Type B pancreatic cell (in vitro differentiated cells): ENCODE results near the gene RNF145. TPM values are rescaled to one million over a fixed set of nuclear protein-coding genes. Genes with fewer than 3 reads are reported as not detected.

Source experiments
- DNase-seq: peaks from one replicate; pipeline ENCODE4 v3.0.0; 2021; ENCODE audit warnings: mixed read lengths; ENCODE audit not compliant: unreplicated experiment; ENCODE audit errors: extremely low spot score
- H3K27ac Mint-ChIP-seq: 2 replicates; pipeline ENCODE4 v1.8.0; 2021; ENCODE audit warnings: mild to moderate bottlenecking, mixed read lengths
- H3K27me3 Mint-ChIP-seq: 2 replicates; pipeline ENCODE4 v1.8.0; 2021; ENCODE audit warnings: mixed read lengths
- H3K36me3 Mint-ChIP-seq: 2 replicates; pipeline ENCODE4 v1.8.0; 2021; ENCODE audit warnings: mixed read lengths
- H3K4me1 Mint-ChIP-seq: one replicate; pipeline ENCODE4 v1.8.0; 2021; ENCODE audit warnings: mixed read lengths; ENCODE audit not compliant: unreplicated experiment
- H3K4me3 Mint-ChIP-seq: 2 replicates; pipeline ENCODE4 v1.8.0; 2021; ENCODE audit warnings: mild to moderate bottlenecking, mixed read lengths
- H3K9me3 Mint-ChIP-seq: 2 replicates; pipeline ENCODE4 v1.8.0; 2021; ENCODE audit warnings: mixed read lengths
- total RNA-seq: library from RNA; stranded (reverse); gene quantifications from 2 replicates; pipeline ENCODE4 v1.2.1, GENCODE V29; 2021; ENCODE audit warnings: low replicate concordance
- TF ChIP-seq, protein P1 (sequence below): fragments of 200-600 bp; sonication (generic); conservative IDR thresholded peaks from 2 replicates; pipeline ENCODE4 v1.5.0; 2021; ENCODE audit warnings: antibody characterized with exemption, mild to moderate bottlenecking

RNF145 gene
- total RNA-seq, 1 donor from 2014 or later, result 66.4 TPM

DNA sequence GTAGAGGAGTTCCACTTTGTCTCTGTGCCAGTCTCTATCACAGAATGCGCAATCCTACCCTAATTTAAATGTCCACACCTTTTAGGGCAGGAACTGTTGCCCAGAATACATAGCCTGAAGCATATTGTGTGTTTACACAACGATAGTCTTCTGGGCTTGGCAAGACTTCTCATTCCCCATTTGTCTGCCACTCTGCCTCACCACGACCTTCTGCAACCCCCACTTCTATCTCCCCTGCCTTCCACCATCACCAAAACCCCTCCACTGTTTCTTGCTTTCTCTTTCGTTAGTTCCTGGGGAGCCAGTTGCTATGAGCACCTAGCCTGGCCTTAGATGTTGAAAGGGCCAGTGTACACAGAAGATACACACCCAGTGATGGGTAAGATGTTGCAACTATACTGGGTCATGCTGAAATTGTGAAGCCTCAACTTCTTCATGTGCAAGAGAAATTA, 883 bp upstream of the RNF145 start:
- DNase-seq, result no peak
- peak overlapping the region; percentile 94 for H3K4me3 Mint-ChIP-seq
- no peaks in the 10 kb centered on the region for H3K27me3 Mint-ChIP-seq
- TF ChIP-seq, protein P1, sequence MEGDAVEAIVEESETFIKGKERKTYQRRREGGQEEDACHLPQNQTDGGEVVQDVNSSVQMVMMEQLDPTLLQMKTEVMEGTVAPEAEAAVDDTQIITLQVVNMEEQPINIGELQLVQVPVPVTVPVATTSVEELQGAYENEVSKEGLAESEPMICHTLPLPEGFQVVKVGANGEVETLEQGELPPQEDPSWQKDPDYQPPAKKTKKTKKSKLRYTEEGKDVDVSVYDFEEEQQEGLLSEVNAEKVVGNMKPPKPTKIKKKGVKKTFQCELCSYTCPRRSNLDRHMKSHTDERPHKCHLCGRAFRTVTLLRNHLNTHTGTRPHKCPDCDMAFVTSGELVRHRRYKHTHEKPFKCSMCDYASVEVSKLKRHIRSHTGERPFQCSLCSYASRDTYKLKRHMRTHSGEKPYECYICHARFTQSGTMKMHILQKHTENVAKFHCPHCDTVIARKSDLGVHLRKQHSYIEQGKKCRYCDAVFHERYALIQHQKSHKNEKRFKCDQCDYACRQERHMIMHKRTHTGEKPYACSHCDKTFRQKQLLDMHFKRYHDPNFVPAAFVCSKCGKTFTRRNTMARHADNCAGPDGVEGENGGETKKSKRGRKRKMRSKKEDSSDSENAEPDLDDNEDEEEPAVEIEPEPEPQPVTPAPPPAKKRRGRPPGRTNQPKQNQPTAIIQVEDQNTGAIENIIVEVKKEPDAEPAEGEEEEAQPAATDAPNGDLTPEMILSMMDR, result no peak
- H3K36me3 Mint-ChIP-seq, result no peaks in the 10 kb centered on the region
- H3K9me3 Mint-ChIP-seq, result no peaks in the 10 kb centered on the region
- peaks cover 39% of the 10 kb centered on the region for H3K4me1 Mint-ChIP-seq
- H3K27ac Mint-ChIP-seq, result peak overlapping the region; percentile 85

DNA sequence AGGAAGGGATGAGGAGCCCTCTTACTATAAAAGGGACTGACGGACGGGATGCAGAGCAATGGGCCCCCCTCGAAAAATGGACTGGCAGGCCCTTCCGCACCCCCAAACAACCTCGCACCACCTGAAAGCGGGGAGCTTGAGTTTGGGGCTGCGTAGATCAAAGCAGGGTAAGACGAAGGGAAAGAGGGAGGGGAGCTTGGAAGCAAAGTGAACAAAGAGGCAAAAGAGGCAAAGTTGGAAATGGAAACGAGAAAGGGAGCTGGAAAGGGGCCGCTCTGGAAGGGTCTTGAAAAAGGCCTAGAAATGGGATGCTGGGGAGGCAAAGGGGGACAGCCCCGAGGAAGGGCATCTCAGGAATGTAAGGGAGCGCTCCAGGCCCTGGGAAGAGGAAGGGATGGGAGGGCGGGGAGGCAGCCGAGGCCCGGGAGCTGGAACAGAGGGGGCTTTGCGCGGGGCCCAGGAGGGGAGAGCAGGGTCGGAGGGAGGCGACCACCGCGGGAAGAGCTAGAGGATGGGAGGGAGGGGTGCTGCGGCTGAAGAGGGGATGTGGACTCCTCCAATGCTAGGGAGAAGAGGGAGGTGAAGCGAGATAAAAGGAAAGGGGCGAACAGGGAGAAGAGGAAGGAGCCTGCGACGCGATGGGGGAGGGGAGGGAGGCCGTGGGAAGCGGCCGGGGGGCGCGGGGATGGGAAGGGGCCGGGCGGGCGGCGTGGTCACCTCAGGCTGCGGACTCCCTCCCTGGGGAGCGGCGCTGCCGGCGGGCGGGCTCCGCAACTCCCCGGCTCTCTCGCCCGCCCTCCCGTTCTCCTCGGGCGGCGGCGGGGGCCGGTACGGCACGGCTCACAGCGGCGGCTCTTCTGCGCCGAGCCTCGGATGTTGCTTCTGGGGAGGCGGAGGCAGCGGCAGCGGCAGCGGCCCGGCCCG, 577 bp downstream of the RNF145 start:
- Mint-ChIP-seq H3K27ac (peak overlapping the region; percentile 96), H3K4me1 (peaks cover 46% of the 10 kb centered on the region), H3K27me3 (no peaks in the 10 kb centered on the region), H3K36me3 (no peaks in the 10 kb centered on the region), H3K4me3 (peak overlapping the region; percentile 99), H3K9me3 (no peaks in the 10 kb centered on the region)
- TF ChIP-seq, protein P1, result no peak
- no peak for DNase-seq

- Mint-ChIP-seq H3K27me3 (no peaks in the 10 kb centered on the region), H3K27ac (peak overlapping the region; percentile 96), H3K4me3 (peak overlapping the region; percentile 99), H3K36me3 (peaks cover 4% of the 10 kb centered on the region), H3K4me1 (peaks cover 51% of the 10 kb centered on the region), H3K9me3 (no peaks in the 10 kb centered on the region)
- peak; percentile 79 for DNase-seq
- TF ChIP-seq, protein P1, result no peak
Measured at GRCh38 chr5:159207686-159208513, 1.5 kb downstream of the RNF145 start.

DNA sequence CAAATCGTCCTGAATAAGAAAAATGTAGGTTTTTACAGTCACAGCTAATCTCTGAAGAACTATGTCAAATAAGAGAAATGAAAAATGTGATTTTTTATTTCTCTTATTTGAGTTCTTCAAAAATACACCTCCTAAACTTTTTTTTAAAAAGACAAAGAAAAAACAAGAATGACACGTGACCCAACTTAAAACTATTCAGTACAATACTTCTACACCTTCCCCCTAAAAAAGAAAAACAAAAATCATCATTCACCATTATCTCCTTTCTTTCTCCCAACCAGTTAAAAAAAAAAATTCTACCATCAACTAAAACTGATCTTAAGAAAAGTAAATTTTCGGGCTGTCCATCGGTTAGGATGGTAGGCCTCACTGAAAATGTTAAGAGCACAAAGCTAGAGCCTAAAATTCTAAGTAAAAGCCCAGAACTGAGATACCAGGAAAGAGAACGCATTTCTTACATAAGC, 2.1 kb downstream of the RNF145 start:
- no peaks in the 10 kb centered on the region for H3K27me3 Mint-ChIP-seq
- H3K36me3 Mint-ChIP-seq, result peaks cover 7% of the 10 kb centered on the region
- H3K27ac Mint-ChIP-seq, result peak overlapping the region; percentile 96
- peak overlapping the region; percentile 99 for H3K4me3 Mint-ChIP-seq
- H3K4me1 Mint-ChIP-seq, result peaks cover 52% of the 10 kb centered on the region
- no peaks in the 10 kb centered on the region for H3K9me3 Mint-ChIP-seq
- TF ChIP-seq, protein P1, result no peak
- DNase-seq, result no peak

GRCh38 chr5:159206818-159207217, 2.5 kb downstream of the RNF145 start:
- peaks cover 8% of the 10 kb centered on the region for H3K36me3 Mint-ChIP-seq
- peak overlapping the region; percentile 99 for H3K4me3 Mint-ChIP-seq
- DNase-seq, result no peak
- no peaks in the 10 kb centered on the region for H3K9me3 Mint-ChIP-seq
- TF ChIP-seq, protein P1, result no peak
- H3K27me3 Mint-ChIP-seq, result no peaks in the 10 kb centered on the region
- H3K27ac Mint-ChIP-seq, result peak overlapping the region; percentile 96
- H3K4me1 Mint-ChIP-seq, result peaks cover 52% of the 10 kb centered on the region
